Kidney tubule cell (primary cell): ENCODE measurements around the gene CTSH.

Source experiments
- DNase-seq: peaks from one replicate; pipeline ENCODE4 v3.0.0-alpha.2; 2018; ENCODE audit warnings: low spot score

The CTSH gene

GRCh38 chr15:78944669-78945407 lies at the start of gene CTSH:
CTSH (minus strand) TSS chr15:78945046; CDS start chr15:78944981, 65 bp downstream.
- DNase-seq: peak; percentile 79

- DNase-seq: no peak
Measured at GRCh38 chr15:78993931-78994530, 49.2 kb upstream of the CTSH start.

- DNase-seq: no peak
Measured at GRCh38 chr15:78993257-78993930, 48.5 kb upstream of the CTSH start.

GRCh38 chr15:78992416-78993256 lies 47.8 kb upstream of the CTSH start:
- DNase-seq: no peak

- no peak for DNase-seq
Measured at GRCh38 chr15:78991879-78992278, 47.0 kb upstream of the CTSH start.

- DNase-seq: peak; percentile 52
Measured at GRCh38 chr15:78991476-78991875, 46.6 kb upstream of the CTSH start.

GRCh38 chr15:78990278-78990677 lies 45.4 kb upstream of the CTSH start:
- no peak for DNase-seq

GRCh38 chr15:78989701-78990240 lies 44.9 kb upstream of the CTSH start:
- DNase-seq: no peak

- DNase-seq: peak; percentile 99
Measured at GRCh38 chr15:78988361-78988911, 43.6 kb upstream of the CTSH start.

GRCh38 chr15:78987556-78988360 lies 42.9 kb upstream of the CTSH start:
- DNase-seq: peak; percentile 31

- DNase-seq: no peak
Measured at GRCh38 chr15:78985859-78986475, 41.1 kb upstream of the CTSH start.

- DNase-seq: no peak
Measured at GRCh38 chr15:78984041-78984440, 39.2 kb upstream of the CTSH start.

GRCh38 chr15:78983146-78983918 lies 38.5 kb upstream of the CTSH start:
- no peak for DNase-seq

- no peak for DNase-seq
Measured at GRCh38 chr15:78982736-78983135, 37.9 kb upstream of the CTSH start.

- DNase-seq: no peak
Measured at GRCh38 chr15:78981532-78982313, 36.9 kb upstream of the CTSH start.

GRCh38 chr15:78979456-78980320 lies 34.8 kb upstream of the CTSH start:
- peak; percentile 87 for DNase-seq

GRCh38 chr15:78978601-78979179 lies 33.8 kb upstream of the CTSH start:
- DNase-seq: no peak
